NCI-H526 (cell line): ENCODE results near the gene PGAP3.

ENCODE experiments used
- DNase-seq, 2 experiments: peaks; one replicate each; lab custom pipeline; 2025; lab: John Stamatoyannopoulos, UW

The PGAP3 gene

GRCh38 chr17:39621523-39622379, 66.1 kb downstream of the PGAP3 start:
- peak; percentile 61 to 83 for DNase-seq
